ENCODE measurements around the gene SPANXN2.

The SPANXN2 gene

GRCh38 chrX:143669395-143669794 lies 51.2 kb downstream of the SPANXN2 start:
- Histone ChIP-seq H3K27ac (ENCODE audit: low read depth, low read length) (no peak overlapping the region), H3K9me3 (ENCODE audit: low read length) (no peaks in the 10 kb centered on the region), H3K4me1 (ENCODE audit: insufficient read depth, low read length) (no peaks in the 10 kb centered on the region), H3K9ac (ENCODE audit: low read length) (no peak overlapping the region), H3K27me3 (ENCODE audit: control insufficient read depth in 1 of 2, insufficient read depth in 2 of 2, low read length in 2 of 2) (peaks cover 0 to 4% of the 10 kb centered on the region in 2 donors), H3K4me3 (ENCODE audit: low read depth in 1 of 2, low read length in 2 of 2) (no peak overlapping the region), H3K36me3 (ENCODE audit: insufficient read depth, low read length) (no peaks in the 10 kb centered on the region)

GRCh38 chrX:143664302-143664701 lies 56.2 kb downstream of the SPANXN2 start:
- no peaks in the 10 kb centered on the region for H3K27me3 ChIP-seq (ENCODE audit: control insufficient read depth in 1 of 2, insufficient read depth in 2 of 2, low read length in 2 of 2)

DNA sequence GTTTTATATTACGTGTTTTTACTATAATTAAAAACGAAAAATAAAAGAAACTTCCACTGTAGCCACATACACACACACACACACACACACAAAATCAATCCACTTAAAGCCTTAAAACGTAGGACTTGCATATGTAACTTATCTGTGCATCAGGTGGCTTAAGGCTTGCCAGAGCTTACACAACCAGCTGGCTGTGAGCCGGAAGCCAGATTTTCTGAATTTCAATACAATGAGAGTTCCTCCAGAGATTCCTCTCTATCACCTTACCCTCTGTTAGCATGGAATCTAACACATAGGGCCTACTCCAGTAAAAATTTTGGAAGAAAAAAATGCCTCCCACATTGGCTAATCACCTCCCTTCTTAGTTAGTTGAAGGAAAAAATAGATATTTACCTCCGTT lies 56.8 kb downstream of the SPANXN2 start:
- no peaks in the 10 kb centered on the region for H3K36me3 ChIP-seq (ENCODE audit: insufficient read depth, low read length)
- no peak overlapping the region for H3K27ac ChIP-seq (ENCODE audit: low read depth, low read length)
- no peaks in the 10 kb centered on the region for H3K9me3 ChIP-seq (ENCODE audit: low read length)
- no peak overlapping the region for H3K9ac ChIP-seq (ENCODE audit: low read length)
- no peaks in the 10 kb centered on the region for H3K27me3 ChIP-seq (ENCODE audit: control insufficient read depth in 1 of 2, insufficient read depth in 2 of 2, low read length in 2 of 2)
- no peak overlapping the region for H3K4me3 ChIP-seq (ENCODE audit: low read depth in 1 of 2, low read length in 2 of 2)
- no peaks in the 10 kb centered on the region for H3K4me1 ChIP-seq (ENCODE audit: insufficient read depth, low read length)

More at GRCh38 chrX:143664302-143664701, 56.2 kb downstream of the SPANXN2 start:
- Histone ChIP-seq H3K4me3 (ENCODE audit: low read depth in 1 of 2, low read length in 2 of 2) (no peak overlapping the region), H3K9me3 (ENCODE audit: low read length) (no peaks in the 10 kb centered on the region), H3K27ac (ENCODE audit: low read depth, low read length) (no peak overlapping the region), H3K9ac (ENCODE audit: low read length) (no peak overlapping the region), H3K4me1 (ENCODE audit: insufficient read depth, low read length) (no peaks in the 10 kb centered on the region), H3K36me3 (ENCODE audit: insufficient read depth, low read length) (no peaks in the 10 kb centered on the region)
